CD1c-positive myeloid dendritic cell (primary cell): Measurements from ENCODE around the gene TNS4.

Experiments used
- DNase-seq: peaks from one replicate; pipeline ENCODE4 v3.0.0-alpha.2; 2016; ENCODE audit errors: extremely low spot score

Gene TNS4

DNA sequence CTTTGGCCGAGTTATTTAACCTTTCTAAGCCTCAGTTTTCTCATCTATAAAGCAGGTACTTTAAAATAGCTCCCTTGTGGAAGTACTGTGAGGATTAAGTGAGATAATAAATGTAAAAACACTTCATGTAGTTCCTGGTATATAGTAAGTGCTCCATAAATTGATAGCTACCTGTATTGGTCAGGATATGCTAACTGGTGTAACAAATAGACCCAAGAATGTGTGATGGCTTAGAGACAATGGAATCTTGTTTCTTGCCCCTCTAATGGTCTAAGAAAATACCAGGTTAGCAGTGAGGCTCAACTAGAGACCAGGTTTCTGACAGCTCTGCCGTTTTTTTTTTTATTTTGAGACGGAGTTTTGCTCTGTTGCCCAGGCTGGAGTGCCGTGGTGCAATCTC, 34.0 kb upstream of the TNS4 start:
- DNase-seq = no peak

DNA sequence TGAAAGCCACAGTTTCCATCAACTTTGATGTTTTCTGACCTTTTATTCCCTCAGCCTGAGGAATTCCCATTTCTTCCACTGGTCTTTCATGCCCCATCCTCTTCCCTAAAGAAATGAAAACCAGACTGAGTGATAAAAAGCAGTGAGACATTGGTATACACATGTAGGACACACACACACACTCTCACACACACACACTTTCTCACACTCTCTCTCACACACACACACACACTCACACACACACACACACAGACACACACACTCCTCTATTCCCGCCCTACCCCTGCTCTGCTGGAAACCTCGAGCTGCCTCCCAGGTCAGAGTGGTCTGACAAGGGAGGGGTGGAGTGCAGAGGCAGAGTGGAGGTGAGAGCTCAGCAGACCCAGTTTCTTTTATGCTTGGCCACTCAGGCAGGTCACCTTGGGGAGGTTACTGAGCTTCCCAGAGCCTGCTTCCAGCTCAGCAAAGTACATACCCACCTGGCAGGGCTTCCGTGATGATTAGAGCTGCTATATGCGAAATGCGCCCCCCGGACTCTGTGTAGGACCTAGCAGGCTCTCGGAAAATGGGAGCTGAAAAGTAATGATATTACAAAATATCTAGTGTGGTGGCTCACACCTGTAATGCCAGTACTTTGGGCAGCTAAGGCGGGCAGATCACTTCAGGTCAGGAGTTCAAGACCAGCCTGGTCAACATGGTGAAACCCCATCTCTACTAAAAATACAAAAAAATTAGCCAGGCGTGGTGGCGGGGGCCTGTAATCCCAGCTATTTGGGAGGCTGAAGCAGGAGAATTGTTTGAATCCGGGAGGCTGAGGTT, 33.2 kb upstream of the TNS4 start:
- DNase-seq = no peak

DNA sequence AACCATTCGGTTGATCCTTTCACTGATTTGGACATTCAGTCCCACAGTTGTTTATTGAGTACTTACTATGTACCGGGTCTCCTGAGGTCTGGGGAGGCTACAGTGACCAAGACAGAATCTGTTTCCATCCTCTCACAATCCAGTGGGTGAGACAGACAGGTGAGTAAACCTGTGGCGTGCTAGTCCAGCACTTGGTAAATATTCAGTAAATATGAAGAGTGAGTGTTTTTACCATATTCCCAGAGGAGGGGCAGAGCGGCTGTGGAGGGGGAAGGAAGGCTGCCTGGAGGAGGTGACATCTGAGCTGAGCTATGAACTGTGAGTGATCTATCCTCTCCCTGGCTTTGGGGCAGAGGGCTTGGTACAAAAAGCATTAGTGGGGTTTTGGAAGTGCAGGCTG, 32.5 kb upstream of the TNS4 start:
- no peak for DNase-seq

DNA sequence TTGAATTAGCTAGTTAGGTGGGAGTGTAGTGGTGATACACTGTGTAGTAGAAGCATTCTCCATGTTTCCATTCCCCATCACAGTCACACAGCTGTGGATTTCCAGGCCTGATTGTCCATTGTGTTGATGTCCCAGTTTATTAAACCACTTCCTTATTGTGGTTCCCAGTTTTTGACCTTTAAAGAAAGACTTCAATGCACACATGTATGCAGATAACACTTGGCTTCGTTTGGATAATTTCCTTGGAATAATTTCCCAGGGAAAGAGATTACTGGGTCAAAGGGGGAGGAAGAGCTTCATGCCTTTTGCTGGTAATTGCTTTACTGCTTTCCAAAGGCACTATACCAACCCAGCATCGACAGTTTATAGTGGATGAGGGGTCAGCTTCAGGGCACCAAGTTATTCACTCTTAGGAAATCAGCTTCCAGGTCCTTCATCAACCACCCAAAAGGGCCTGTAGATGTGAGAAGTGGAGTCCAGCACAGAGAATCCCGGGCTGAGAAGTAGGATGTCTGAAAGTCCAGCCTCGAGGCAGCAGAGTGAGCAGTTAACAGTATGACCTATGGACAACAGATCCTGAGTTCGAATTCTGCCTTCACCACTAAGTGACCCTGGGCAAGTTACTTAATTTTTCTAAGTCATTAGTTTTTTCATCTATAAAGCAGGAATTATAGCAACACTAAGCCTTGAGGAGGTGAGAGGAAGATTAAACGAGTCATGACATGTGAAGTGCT, 31.3 kb upstream of the TNS4 start:
- DNase-seq = no peak

DNA sequence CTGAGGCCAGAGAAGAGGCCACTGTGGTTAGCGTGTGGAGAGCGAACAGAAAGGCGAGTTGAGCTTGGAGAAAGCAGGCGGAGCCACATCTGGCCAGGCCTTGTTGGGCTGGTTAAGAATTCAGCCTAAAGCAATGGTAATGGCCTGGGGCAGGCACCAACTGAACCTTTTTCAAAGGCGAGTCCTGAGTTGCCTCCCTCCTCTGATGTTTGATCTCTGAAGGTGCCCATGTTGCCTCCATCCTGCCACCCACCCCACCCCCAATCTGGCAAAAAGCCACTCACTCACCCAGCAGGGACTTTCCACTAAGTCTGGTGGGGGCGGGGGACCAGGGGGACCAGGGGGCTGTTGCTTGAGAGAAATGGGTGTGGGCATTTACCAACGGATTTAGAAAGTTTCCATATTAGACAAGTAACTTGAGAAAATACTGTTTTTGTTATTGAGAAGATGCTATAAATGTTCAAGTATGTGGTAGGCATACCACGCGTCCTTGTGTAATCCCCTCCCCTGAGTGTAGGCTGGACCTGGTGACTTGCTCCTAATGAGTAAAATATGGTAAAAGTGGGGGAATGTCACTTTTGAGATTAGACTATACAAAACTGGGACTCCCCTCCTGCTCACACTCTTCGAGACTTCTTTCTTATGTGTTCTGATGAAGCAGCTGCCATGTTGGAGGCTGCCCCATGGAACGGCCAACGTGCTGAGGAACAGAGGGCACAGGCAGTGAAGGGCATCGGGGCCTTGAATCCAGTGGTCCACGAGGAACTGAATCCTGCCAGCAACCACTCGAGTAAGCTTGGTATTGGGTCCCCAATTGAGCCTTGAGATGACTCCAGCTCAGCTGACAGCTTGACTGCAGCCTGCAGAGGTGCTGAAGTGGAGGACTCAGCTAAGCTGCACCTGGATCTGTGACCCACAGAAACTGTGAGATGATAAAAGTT, 29.9 kb upstream of the TNS4 start:
- no peak for DNase-seq

DNA sequence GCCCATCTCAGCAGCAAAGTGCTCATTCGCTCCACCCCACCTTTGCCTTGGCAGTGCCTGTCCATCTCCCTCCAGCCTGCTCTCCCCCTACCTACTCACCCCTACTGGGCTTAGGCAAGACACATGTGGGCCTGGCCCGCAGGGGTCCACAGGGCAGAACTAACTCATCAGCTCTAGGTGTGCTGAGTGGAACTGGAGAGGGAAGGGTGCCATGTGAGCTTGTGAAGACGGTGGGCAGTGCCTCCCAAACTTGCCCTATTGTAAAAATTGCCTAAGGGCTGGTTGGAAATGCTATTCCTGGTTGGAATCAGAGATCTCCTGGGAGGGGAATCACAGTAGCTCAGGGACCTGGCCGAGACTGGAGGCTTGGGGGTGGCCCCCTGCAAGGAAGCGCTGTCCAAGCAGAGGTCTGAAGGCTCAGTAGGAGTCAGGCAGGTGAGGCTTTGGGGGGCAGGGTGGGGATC, 29.1 kb upstream of the TNS4 start:
- DNase-seq = no peak

DNA sequence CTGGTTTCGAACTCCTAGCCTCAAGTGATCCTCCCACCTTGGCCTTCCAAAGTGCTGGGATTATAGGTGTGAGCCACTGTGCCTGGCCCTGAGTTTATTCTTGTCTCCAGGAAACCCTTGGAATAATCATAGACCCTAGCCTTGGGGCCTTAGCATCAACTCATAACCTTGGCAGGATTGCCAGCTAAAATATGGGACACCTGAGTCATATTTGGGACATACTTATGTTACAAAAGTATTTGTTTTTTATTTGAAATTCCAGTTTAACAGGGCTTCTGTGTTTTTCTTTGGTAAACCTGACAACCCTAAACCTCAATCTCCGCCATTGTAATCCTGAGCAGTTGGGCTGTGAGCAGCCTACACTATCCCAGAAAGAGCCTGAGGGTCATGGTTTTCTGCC, 28.6 kb upstream of the TNS4 start:
- DNase-seq = no peak

DNA sequence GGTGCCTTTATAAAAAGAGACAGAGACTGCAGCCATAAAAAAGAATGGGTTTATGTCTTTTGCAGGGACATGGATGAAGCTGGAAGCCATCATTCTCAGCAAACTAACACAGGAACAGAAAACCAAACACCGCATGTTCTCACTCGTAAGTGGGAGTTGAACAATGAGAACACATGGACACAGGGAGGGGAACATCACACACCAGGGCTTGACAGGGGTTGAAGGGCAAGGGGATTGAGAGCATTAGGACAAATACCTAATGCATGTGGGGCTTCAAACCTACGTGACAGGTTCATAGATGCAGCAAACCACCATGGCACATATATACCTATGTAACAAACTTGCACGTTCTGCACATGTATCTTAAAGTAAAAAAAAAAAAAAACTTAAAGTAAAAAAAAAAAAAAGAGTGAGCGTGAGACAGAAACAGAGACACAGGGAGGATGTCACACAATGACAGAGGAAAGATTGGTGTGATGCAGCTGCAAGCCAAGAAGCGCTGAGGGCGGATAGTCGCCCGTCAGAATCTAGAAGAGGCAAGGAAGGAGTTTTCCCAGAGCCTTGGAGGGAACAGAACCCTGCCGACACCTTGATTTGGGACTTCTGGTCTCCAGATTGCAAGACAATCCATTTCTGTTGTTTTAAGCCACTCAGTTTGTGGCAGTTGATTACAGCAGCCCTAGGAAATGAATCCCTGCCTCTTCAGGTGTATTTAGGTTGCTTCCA, 27.4 kb upstream of the TNS4 start:
- no peak for DNase-seq

DNA sequence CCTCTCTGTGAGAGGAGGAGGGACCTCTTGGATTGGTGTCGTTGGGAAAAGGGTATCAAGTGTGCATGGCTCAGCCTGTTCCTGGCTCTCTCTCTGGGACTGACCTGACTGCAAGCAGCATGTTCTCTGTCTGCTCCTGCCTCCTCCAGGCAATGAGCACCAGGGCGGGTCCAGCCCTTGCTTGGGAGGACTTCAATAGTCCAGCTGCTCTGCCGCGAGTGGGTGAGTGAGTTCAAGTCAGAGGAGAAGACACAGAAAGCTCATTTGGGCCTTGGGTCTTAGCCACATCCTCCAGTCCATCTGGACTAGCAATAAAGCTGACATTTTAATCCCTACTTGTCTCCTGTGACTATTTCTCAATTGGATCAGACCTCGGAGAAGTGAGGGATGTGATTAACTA, 25.2 kb upstream of the TNS4 start:
- no peak for DNase-seq

DNA sequence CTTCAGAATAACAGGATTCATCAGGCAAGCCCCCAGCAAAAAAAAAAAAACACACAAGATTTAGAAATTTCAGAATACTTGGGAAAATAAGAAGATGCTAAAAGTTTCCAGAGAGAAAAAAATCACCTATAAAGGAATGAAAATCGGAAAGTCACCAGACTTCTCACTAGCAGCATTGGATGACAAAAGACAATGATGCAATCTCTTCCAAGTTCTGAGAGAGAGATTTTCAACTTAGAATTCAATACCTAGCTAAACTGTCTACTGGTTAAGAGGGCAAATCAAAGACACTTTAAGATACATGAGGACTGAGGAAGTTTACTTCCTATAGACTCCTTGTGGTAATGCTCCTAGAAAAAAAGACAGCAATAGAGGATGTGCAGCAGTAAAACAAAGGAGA, 23.9 kb upstream of the TNS4 start:
- no peak for DNase-seq

DNA sequence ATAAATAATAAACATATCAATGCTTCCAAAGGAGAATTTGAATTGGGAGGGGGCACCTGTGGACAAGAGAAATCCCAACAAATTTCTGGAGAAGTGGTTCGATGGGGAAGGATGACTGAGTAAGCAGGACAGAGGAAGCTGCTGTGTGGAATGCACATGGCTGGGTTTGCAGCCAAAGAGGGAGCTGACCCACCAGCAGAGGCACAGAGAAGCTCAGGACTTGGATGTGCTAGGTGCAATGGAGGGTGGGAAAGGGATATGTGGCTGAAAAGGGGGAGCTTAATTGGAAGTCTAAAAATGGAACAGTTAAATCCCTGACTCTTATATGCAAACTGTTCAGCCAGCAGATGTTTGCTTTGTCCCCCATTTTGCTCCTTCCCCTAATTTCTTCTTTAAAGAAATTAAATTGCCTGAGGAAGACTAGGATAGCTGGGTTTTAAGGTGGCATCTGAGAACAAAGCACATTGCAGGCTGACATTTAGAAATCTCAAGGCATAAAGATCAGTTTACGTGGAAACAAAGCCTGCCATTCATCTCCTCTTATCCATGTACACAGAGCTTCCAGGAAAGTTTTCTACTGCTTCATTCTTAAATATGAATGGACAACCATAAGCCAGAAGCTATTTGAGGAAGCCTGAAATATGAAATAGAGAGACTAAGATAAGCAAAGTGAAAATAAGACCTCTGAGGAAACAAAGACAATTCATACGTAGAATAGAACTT, 23.0 kb upstream of the TNS4 start:
- DNase-seq = no peak

DNA sequence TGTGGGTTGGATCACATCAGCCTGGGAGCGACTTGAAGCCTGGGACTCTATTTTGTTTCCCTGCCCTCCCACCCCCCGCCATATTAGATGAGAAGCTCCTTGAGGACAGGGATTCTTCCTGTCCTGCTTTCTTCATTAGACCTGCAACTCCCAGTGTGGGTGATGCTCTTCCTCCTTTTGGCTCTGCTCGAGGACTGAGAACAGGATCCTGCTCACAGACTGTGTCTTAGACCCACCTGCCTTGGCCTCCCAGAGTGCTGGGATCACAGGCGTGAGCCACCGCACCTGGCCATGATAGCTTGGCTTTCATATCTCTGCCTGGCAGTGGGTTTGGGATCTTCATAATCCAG, 21.5 kb upstream of the TNS4 start:
- no peak for DNase-seq

DNA sequence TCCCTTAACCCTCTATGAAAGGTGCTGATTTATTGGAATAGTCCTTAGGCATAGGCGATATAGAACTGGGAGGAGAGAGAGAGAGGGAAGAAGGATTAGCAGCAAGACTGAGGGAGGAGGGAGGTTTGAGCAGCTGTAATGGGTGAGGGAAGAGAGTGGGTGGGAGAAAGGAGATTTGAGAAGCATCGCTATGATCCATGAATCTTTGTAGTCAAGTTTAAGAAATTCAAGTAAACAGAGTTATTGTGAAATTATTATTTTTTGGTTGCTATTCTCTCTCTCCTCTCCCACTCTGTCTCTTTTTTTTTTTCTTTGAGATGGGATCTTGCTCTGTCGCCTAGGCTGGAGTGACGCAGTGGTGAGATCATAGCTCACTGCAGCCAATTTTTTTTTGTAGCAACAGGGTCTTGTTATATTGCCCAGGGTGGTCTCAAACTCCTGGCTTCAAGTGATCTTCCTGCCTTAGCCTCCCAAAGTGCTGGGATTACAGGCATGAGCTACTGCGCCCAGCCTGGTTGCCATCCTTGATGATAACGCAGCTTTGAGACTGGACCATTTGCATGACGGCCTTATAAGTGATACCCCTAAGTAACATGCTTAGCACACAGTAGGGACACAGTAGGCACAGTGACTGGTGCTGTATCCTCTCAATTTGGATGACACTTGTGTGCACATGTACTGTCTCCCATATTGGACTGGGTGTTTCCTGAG, 21.0 kb upstream of the TNS4 start:
- DNase-seq = no peak

DNA sequence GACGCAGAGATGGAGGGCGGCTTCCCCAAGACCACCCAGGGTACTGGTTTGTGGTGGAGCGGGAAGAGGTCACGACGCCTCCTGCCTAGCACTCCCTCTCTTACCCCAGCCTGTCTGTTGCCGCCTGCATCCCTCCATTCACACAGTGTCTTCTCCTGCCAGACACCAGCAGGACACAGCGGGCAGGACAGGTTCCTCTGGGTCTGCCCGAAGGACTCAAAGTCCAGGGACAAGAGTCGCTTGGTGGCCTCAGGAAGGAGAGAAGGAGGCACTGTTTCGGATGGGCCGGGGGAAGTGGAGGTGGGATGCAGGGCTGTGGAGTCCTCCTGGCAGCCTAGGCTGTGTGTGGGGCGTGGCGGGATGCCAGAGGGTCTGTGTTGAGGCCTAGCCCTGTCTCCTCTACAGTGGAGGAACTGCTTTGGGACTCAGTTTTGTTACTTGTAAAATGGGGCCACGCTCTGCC, 19.6 kb upstream of the TNS4 start:
- DNase-seq = no peak

DNA sequence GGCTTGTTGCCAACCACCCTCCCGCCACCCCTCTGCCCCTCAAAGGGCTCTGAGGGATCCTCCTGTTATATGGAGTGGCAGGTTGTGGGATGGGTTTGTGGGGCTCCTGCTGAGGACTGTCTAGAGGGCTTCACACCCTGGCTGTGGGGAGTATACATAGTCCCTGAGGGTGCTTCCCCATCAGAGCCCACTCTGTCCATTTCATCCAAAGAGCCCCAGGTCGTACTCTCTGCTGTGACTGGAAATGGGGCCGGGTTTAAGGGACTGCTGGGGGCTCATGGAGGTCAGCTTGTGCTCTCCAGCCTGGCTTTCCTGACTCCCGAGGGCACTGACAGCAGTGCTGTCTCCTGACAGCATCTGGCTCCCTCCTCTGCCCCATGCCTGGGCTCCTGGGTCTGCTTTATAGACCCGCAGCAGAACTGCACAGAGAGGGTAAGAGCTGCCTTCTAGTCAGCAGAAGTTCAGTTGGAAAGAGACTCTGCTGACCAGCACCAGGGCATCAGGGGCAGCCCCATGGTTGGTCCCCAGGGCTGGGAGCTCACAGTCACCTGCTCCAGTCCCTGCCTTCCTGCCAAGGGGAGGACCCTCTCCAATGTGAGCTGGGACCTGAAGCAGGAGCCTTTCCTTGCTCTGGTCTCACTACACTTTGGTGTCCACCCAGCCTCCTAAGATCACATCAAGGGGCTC, 17.8 kb upstream of the TNS4 start:
- DNase-seq = no peak

DNA sequence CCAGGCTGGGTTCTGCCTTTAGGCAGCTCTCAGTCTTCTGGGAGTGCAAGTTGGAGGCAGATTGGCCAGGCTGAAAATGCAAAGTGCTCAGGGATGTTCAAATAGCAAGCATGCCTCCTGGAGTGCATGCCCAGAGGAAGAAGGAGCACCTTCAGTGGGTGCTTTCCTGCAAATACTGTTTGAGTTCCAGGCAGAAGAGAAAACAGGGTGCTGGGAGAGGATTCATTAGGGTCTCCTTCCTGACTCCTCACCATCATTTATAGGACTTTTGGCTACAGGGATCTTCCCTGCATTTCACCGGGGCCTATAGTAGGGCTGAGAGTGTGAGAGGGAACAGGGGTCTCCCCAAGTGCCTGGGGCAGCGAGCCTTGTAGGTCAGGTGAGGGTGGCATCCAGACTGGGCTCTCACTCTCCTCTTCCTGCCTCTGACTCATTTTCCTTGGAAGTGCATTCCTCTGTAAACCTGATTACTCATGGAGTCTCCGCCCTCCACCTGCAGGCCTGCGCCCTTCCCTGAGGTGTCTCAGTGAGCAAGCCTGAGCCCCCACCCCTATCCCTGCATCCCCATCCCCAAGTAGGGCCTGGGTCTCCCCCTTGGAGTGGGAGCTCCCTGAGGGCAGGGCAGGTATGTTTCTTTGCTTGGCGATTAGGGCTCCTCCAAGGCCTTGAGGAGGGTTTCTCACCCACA, 17.1 kb upstream of the TNS4 start:
- DNase-seq = no peak

DNA sequence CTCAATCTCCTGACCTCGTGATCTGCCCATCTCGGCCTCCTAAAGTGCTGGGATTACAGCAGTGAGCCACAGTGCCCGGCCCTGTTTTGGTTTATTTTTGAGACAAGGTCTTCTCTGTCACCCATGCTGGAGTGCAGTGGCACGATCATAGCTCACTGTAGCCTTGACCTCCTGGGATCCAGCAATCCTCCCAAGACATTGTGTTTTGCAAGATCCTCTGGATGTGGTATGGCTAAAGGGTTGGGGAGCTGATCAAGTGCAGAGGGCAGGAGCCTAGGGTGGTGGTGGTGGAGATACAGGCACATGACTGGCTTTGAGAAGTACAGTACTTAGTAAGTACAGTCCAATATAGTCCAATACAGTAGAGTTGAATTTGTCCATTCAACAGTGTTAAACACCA, 16.6 kb upstream of the TNS4 start:
- no peak for DNase-seq

DNA sequence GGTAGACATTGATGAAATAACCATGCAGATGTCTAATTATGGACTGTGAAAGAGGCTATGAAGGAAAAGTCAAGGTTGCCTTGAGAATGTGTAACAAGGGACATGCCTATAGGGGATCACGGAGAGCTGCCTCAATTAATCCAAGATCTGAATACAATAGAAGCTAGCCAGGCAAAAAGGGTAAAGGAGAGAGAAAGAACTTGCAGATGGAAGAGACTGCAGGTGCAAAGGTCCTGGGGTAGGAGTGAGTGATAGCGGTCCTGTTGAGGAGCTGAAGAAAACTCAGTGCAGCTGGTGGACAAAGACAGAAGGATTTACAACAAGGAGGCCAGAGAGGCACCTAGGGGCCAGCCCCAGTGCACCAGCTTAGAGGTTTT, 15.9 kb upstream of the TNS4 start:
- DNase-seq = no peak
